Measurements from ENCODE around the gene MEA1.

The MEA1 gene

DNA sequence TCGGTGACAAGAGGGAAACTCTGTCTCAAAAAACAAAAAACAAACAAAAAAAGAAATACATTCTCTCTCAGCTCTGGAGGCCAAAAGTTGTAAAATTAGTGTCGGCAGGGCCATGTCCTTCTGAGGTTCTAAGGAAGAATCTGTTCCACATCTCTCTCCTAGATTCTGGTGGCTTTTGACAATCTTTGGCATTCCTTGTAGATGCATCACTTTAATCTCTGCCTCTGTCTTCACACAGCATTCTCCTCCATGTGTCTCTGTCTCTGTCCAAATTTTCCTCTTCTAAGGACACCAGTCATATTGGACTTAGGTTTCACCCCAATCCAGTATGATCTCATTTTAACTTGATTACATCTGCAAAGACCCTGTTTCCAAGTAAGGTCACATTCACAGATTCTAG, 20.3 kb downstream of the MEA1 start:
- DNase-seq: no peak
- H3K9me3 ChIP-seq: no peaks in the 10 kb centered on the region
- TF ChIP-seq, protein P1, sequence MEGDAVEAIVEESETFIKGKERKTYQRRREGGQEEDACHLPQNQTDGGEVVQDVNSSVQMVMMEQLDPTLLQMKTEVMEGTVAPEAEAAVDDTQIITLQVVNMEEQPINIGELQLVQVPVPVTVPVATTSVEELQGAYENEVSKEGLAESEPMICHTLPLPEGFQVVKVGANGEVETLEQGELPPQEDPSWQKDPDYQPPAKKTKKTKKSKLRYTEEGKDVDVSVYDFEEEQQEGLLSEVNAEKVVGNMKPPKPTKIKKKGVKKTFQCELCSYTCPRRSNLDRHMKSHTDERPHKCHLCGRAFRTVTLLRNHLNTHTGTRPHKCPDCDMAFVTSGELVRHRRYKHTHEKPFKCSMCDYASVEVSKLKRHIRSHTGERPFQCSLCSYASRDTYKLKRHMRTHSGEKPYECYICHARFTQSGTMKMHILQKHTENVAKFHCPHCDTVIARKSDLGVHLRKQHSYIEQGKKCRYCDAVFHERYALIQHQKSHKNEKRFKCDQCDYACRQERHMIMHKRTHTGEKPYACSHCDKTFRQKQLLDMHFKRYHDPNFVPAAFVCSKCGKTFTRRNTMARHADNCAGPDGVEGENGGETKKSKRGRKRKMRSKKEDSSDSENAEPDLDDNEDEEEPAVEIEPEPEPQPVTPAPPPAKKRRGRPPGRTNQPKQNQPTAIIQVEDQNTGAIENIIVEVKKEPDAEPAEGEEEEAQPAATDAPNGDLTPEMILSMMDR (IDR thresholded peaks at IDR 0.05; ENCODE audit: low read depth, low read length): no peak
- H3K4me1 ChIP-seq: no peaks in the 10 kb centered on the region
- peaks cover 10% of the 10 kb centered on the region for H3K36me3 ChIP-seq
- H3K27me3 ChIP-seq: no peaks in the 10 kb centered on the region
- H3K4me3 ChIP-seq (ENCODE audit: low read depth, low read length): no peak overlapping the region

DNA sequence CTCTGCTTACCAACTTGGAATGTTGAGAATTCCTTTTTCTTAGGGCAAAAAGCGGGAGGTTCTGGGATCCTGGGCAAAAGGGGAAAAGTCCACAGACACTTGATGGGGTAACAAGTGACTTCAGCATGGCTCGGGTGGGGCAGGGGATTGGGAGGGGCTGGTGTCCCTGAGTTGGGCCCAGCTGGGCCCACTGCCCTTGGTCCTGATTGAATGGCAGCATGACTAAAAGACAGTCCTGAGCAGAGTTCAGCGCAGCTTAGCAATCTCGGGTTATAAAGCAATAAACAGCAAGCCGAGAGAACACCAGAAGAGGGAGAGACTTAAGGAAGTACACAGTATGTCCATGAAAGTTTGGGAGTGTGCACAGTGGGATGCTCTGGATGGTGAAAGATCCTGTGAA, 23.8 kb downstream of the MEA1 start:
- Histone ChIP-seq H3K4me3 (ENCODE audit: low read depth, low read length) (no peak overlapping the region), H3K27me3 (no peaks in the 10 kb centered on the region), H3K9me3 (no peaks in the 10 kb centered on the region), H3K4me1 (no peaks in the 10 kb centered on the region), H3K36me3 (peaks cover 10% of the 10 kb centered on the region)
- no peak for DNase-seq
- TF ChIP-seq, protein P1 (IDR thresholded peaks at IDR 0.05; ENCODE audit: low read depth, low read length): no peak

DNA sequence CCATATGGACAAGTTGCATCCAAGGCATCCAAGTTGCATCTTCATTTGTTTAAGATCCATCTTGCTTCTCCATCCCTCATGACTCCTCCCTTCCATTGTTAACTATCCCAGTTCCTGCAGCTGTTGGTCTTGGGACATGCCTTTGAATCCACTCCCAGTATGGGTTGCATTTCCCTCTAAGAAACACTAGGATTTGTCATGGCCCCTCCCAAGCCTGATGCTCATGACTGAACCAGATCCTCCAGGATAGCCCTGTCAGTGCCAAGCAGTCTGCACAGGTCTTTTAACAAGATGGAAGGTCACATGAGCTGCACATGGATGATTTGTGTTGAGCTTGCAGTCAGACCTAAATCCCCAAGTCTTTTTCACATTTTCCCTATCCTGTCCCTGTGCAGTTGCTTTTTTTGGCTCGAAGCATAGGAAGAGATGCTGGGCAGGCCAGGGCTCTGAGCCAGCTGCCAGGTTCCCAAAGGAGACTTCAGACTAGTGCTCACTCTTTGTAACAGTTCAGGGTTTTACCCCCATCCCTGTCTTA, 25.2 kb downstream of the MEA1 start:
- Histone ChIP-seq H3K9me3 (no peaks in the 10 kb centered on the region), H3K4me1 (no peaks in the 10 kb centered on the region), H3K4me3 (ENCODE audit: low read depth, low read length) (no peak overlapping the region), H3K27me3 (no peaks in the 10 kb centered on the region), H3K36me3 (peaks cover 10% of the 10 kb centered on the region)
- TF ChIP-seq, protein P1 (IDR thresholded peaks at IDR 0.05; ENCODE audit: low read depth, low read length): no peak
- no peak for DNase-seq

DNA sequence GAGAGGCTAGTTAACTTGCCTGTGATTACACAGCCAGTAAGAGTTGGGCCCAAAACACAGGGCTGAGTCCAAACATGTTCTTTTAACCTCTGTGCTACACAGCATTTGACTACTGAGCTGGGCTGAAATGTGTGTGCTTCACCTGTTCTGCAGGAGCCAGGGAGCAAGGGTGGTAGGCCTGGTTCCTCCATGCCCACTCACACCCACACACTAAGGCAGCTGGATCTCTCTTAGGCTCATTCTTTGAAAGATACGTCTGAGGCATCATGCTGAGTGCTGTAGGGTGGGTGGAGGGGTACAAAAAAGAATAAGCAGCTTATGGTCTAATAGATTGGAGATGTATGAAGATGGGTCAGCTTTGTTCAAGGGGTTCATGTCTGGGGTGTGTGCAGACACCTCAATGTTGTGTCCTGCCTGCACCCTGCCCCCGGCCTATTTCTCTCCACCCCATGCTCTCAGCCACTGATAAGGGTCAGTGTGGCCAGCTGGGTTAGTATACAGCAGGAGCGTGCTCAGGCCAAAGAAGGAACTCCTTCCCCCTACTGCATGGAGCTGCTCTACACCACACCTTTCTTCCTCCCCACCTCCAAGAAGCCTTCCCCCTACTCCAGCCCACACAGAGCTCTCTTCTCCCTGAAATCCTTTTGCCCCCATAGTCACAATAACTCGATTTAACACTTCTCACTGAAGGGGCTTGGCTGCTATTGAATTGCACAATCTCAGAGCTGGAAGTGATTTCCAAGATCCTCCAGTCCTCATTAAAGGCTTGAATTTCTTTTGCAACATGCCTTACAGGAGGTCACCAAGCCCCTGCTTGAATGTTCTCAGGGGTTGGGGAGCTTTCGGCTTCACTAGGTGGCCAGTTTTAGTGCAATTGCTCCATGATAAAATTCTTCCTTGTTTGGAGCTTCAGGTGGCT, 26.0 kb downstream of the MEA1 start:
- Histone ChIP-seq H3K4me3 (ENCODE audit: low read depth, low read length) (no peak overlapping the region), H3K9me3 (no peaks in the 10 kb centered on the region), H3K27me3 (no peaks in the 10 kb centered on the region), H3K36me3 (peaks cover 10% of the 10 kb centered on the region), H3K4me1 (no peaks in the 10 kb centered on the region)
- no peak for DNase-seq
- TF ChIP-seq, protein P1 (IDR thresholded peaks at IDR 0.05; ENCODE audit: low read depth, low read length): no peak

DNA sequence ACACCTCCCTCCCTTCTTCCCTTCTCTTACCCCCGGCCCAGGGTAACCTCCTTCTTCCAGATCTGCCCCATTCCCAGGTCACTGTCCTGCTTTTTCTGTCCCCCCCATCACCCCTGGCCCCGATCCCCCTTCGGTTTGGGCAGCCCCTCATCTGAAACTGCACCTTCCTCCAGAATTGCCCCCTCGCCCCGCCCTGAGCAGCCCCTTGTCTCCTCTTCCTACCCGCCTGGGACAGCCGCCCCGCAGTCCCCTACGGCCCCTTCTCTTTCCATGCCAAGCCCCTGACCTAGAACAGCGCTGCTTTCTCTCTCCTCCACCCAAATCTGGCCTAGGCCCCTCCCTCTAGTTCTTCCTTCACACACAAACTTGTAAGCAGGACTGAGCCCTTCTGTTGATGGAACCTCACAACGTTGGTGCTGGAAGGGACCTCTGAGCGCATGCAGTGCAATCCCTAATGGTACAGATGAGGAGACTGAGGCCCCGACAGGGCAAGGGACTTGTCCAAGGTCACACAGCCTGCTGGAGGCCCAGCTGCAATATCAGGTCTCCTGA, 28.7 kb downstream of the MEA1 start:
- H3K9me3 ChIP-seq: no peaks in the 10 kb centered on the region
- TF ChIP-seq, protein P1 (IDR thresholded peaks at IDR 0.05; ENCODE audit: low read depth, low read length): no peak
- H3K4me1 ChIP-seq: no peaks in the 10 kb centered on the region
- no peak for DNase-seq
- no peaks in the 10 kb centered on the region for H3K27me3 ChIP-seq
- H3K4me3 ChIP-seq (ENCODE audit: low read depth, low read length): peak overlapping the region; percentile 81
- H3K36me3 ChIP-seq: peaks cover 6% of the 10 kb centered on the region

All from BE2C (cell line).